GM18499 (cell line): Measurements from ENCODE around the gene CPB2.

ENCODE experiments used
- ATAC-seq: cut with Tn5 transposase; IDR thresholded peaks from one replicate; pipeline ENCODE4 v1.9.1; 2021; ENCODE audit warnings: moderate number of reproducible peaks; ENCODE audit not compliant: insufficient read depth, unreplicated experiment

The CPB2 gene

DNA sequence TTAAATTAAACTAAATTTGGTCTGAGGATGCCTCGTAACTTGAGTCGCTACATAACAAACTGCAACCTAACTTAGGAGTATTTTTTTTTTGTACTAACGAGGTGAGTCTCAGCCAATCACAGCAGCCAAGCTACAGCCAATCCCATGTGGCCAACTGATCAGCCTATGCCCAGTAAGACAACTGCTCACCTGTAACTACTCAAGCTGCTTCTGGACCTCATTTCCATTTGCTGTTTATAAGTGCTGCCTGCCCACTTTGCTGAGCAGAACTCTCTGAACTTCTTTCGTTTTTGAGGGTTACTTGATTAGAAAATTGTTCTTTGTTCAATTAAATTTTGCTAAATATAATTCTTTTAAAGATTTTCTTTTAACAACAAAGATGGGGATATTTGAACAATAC is 3.8 kb downstream of the CPB2 start:
- ATAC-seq: no peak

- no peak for ATAC-seq
Measured at GRCh38 chr13:46100191-46100815, 4.5 kb downstream of the CPB2 start.

DNA sequence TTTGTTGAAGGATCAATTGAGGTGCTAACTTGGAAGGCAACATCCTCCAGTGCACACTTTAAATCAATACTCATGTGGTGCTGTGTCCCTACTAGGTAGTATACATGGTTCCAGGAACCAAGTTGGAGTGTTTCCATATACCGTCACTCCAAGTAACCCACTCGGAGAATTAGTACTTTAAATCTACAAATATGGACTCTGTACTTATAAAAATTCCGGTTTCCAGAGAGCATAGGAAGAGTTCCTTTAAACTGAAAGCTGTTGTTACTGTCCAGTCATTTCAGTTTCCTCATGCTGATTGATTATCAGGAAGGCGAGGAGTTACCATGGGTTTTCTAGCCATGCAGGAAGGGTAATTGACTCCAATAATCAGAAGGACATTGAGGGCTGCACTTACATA is 7.2 kb downstream of the CPB2 start:
- ATAC-seq: no peak

- ATAC-seq: no peak
Measured at GRCh38 chr13:46097015-46097414, 7.8 kb downstream of the CPB2 start.

DNA sequence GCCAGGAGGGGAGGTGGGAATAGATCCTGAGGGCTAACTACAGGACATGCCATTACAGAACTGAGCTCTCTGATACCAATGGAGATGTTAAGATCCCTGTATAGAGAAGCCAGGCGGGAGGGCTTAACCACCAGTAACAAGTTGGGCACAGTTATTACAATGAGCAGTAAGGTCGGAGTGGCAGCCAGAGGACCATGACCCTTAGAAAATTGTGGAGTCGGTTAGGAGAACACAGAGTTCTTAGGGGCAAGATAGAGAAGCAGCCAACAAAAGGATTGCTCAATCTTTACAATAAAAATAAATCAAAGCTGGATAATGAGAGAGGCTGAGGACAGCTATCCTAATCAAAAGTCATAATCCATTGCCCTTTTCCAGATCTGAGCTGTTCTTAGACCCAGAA is 10.4 kb downstream of the CPB2 start:
- ATAC-seq: no peak

- ATAC-seq: no peak
Measured at GRCh38 chr13:46088821-46089562, 15.8 kb downstream of the CPB2 start.

DNA sequence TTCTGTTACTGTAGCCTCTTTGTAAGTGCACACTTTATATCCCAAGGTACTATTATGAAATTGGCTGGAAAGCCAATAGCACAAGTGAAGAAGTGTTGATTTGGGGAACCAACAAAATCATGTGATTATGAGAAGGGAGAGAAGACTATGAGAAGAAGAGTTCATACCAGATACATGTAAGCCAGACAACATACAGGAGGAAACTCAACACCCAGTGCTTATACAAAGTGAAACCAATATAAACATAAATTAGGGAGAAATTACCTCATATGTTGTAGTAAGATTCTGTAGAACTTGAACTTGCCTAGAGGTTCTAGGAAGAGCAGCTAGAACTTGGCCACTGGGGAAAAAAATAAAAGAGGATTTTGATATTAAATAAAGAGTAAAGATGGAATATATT is 17.4 kb downstream of the CPB2 start:
- no peak for ATAC-seq

DNA sequence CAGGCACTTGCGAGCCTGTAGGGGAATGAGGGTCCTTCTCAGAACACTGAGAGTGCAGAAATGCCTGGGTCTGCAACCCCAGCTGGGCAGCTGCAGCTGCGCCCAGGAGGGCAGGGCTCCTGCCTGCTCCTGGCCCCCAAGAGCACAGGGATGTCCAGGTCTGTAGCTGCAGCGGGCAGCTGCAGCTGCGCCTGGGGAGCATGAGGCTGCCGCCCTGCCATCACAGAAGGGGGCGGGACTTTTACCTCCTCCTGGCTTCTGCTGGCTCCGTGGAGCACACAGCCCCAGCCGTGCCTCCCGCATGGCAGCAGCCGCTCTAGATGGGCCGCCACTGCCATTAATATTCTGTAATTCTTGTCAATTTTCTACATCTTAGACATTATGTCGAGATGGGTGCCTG is 17.8 kb downstream of the CPB2 start:
- ATAC-seq: no peak

GRCh38 chr13:46086421-46086922 is 18.4 kb downstream of the CPB2 start:
- no peak for ATAC-seq

- no peak for ATAC-seq
Measured at GRCh38 chr13:46085737-46086136, 19.1 kb downstream of the CPB2 start.

DNA sequence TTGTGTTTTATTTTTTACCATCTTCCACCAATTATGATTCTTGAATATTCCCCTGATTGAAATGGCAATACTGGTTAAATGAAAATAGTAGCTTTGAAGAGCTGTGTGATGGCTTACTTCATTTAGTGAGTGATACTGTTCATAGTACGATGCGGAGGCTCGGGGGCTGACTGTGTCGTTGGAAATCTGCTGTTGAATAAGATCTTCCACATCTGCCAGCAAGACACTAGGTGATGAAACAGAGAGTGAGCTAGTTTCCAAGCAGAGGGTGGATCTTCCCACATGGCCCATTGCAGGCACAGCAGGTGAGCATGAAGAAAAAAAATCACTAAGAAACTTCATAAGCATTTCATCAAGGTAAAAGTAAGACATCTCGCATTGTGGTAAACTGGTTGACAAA is 22.5 kb downstream of the CPB2 start:
- no peak for ATAC-seq

DNA sequence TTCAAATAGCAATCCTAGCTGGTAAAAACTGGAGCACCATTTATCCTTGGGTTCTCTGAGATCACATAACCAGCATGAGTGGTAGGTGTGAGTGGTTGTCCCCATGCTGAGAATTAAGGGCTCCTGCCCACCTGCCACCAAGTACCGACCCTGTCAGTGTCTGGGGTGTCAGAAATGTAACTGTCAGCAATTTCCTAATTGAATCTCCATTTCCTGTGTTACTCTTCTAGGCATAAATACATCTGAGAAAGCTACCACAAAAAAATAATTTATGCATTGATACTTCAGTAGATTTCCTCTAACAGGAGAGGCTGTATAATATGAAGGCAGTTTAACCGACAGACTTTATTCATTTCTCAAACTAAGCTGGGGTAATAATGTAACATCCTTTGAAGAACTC is 25.1 kb downstream of the CPB2 start:
- no peak for ATAC-seq

DNA sequence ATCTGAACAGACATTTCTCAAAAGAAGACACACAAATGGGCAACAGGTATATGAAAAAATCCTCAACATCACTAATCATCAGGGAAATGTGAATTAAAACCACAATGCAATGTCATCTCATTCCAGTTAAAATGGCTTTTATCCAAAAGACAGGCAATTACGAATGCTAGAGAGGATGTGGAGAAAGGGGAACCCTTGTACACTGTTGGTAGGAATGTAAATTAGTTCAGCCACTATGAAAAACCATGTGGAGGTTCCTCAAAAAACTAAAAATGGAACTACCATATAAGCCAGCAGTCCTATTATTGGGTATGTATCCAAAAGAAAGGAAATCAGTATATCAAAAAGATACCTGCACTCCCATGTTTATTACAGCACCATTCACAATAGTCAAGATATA is 27.6 kb downstream of the CPB2 start:
- ATAC-seq: no peak

DNA sequence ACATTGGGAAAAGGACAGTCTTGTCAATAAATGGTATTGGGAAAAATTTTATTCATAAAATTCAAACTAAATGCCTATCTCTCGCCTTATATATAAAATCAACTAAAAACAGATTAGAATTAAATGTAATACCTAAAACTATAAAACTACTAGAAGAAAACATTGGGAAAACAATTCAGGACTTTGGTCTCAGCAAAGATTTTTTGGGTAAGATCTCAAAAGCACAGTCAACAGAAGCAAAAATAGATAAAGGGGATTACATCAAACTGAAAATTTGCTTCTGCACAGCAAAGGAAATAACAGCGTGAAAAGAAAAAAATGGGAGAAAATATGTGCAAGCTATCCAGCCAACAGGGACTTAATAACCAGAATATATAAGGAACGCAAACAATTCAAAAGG is 28.0 kb downstream of the CPB2 start:
- ATAC-seq: no peak

- no peak for ATAC-seq
Measured at GRCh38 chr13:46075811-46076210, 29.0 kb downstream of the CPB2 start.

DNA sequence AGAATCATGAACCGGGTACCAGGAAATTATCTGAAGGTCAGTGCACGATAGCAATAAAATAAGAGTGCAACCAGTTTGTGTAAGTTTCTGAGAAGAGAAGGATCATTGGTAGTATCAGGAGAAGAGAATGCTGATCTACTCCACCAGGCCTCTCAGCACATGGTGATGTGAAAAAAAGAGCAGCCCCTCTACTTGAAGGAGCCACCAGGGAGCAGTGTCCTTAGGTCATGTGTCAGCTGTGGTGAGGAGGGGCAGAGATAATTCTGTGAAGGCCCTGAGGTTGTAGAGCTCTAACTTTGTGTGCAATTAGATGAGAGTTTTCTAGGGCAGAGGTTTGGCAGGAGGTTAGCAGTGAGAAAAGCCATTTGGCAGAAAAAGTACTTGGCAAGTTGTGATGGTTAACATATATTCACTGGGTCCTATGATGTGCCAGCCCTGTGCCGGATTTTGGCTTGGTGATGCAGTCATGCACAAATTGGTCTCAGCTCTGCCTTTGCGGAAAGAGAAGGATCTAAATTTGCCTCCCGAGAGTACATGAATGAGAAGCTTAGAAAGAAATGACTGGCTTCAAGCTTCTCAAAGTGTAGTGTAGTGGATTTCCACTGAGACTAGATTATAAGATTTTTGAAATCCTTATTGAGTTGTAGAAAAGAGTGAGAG is 33.1 kb downstream of the CPB2 start:
- ATAC-seq: peak; percentile 84

DNA sequence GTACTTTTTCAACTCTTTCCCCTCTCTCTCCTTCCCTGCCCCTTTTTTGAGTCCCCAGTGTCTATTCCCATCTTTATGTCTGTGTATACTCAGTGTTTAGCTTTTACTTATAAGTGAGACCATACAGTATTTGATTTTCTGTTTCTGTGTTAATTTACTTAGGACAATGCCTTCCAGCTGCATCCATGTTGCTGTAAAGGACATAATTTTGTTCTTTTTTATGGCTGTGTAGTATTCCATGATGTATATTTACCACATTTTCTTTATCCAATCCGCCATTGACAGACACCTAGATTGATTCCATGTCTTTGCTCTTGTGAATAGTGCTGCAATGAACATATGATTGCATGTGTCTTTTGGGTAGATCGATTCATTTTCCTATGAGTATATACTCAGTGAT is 41.5 kb downstream of the CPB2 start:
- ATAC-seq: no peak

DNA sequence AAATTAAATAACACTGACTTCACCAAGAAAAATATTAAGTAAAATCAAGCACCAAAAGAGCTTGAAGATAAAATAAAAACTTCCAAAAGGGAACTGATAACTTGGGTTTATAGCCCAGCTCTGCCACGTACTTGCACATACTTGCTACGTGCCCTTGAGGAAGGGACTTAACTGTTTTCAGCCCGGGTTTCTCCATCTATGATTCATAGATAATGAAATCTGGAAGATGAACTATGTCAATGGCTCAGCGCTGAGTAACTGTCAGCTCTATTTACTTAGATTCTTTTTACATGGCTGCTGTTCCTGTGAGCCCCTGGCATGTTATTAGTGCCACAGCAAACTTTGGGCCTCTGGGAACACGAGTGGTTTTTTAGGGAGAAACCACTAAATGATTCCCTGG is 42.6 kb downstream of the CPB2 start:
- ATAC-seq: no peak

GRCh38 chr13:46059405-46059804 is 45.4 kb downstream of the CPB2 start:
- ATAC-seq: no peak

GRCh38 chr13:46058268-46058667 is 46.6 kb downstream of the CPB2 start:
- no peak for ATAC-seq

DNA sequence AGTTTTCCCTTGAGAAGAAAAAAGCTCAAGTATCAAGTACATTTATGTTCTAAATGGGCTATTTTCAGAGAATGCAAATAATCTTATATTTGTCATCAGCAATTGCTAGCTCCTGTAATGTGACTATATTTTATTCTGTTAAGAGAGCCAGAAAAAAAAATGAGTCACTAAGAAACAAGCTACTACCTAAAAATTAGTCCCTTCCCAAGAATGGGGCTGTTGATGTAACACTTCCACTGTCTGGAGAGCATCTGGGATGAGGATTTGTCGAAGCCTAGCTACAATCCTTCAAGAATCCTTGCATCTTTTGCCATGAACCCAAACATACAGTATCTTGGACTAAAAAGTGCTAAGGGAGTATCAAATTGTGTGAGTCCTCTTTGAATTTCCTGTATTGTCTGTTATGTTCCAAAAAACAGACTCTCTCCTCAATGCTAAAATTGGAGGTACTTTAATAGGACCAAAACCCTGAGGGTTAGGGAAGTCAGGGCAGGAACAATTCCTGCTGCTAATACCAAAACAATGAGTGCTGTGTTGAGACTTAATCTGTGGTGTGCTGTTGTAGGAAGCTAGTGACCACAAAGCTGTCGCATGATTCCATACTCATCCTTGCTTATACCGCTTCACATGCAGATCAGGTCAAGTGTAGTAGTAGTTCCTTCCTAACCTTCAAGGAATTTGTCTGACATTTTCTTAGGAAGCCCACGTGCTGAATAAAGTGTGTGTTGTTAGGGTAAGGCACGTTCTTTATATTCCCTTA is 47.4 kb downstream of the CPB2 start:
- no peak for ATAC-seq
